Activated CD4-positive, alpha-beta T cell treated with anti-CD3 and anti-CD28 coated beads, Interleukin-2, amount 50 U/mL, for 1 hour (primary cell): ENCODE measurements around the gene DOK1.

Experiments
- DNase-seq: peaks from one replicate; pipeline ENCODE4 v3.0.0-alpha.2; 2020

DOK1 gene

GRCh38 chr2:74571058-74571457 lies 16.5 kb downstream of the DOK1 start:
- no peak for DNase-seq

GRCh38 chr2:74572178-74572925 lies 17.8 kb downstream of the DOK1 start:
- no peak for DNase-seq

- DNase-seq: no peak
Observed at GRCh38 chr2:74573747-74574562, 19.4 kb downstream of the DOK1 start.

- no peak for DNase-seq
Observed at GRCh38 chr2:74575320-74575719, 20.8 kb downstream of the DOK1 start.

- no peak for DNase-seq
Observed at GRCh38 chr2:74576211-74576862, 21.8 kb downstream of the DOK1 start.

- no peak for DNase-seq
Observed at GRCh38 chr2:74576863-74577229, 22.3 kb downstream of the DOK1 start.

GRCh38 chr2:74577448-74577847 lies 22.9 kb downstream of the DOK1 start:
- no peak for DNase-seq

- DNase-seq: no peak
Observed at GRCh38 chr2:74578408-74578807, 23.9 kb downstream of the DOK1 start.

GRCh38 chr2:74581463-74581862 lies 26.9 kb downstream of the DOK1 start:
- DNase-seq: no peak

- DNase-seq: no peak
Observed at GRCh38 chr2:74582184-74582583, 27.7 kb downstream of the DOK1 start.

GRCh38 chr2:74583504-74583903 lies 29.0 kb downstream of the DOK1 start:
- no peak for DNase-seq

- DNase-seq: no peak
Observed at GRCh38 chr2:74584088-74584645, 29.6 kb downstream of the DOK1 start.

GRCh38 chr2:74585406-74586185 lies 31.1 kb downstream of the DOK1 start:
- peak; percentile 6 for DNase-seq

- DNase-seq: peak; percentile 54
Observed at GRCh38 chr2:74587664-74588277, 33.3 kb downstream of the DOK1 start.

- DNase-seq: no peak
Observed at GRCh38 chr2:74588664-74589063, 34.1 kb downstream of the DOK1 start.

GRCh38 chr2:74593826-74594772 lies 39.6 kb downstream of the DOK1 start:
- no peak for DNase-seq

- no peak for DNase-seq
Observed at GRCh38 chr2:74596584-74596983, 42.1 kb downstream of the DOK1 start.

GRCh38 chr2:74597410-74597809 lies 42.9 kb downstream of the DOK1 start:
- no peak for DNase-seq

GRCh38 chr2:74599676-74600075 lies 45.2 kb downstream of the DOK1 start:
- DNase-seq: no peak

- no peak for DNase-seq
Observed at GRCh38 chr2:74602586-74603281, 48.2 kb downstream of the DOK1 start.
